IMR-90 (cell line): ENCODE measurements around the gene LRP3. TPM values are rescaled to one million over a fixed set of nuclear protein-coding genes. Genes with fewer than 3 reads are reported as not detected.

Experiments
- ATAC-seq: fragments of 200-7000 bp; cut with Tn5 transposase; 2 replicates; pipeline ENCODE4 v1.9.1; 2020; ENCODE audit warnings: low read depth, mild to moderate bottlenecking, moderate library complexity
- BruUV-seq: library from RNA; stranded (reverse); fragments of 400-500 nt; replicated peaks from 2 replicates; lab custom pipeline; 2021; lab: Mats Ljungman, UMichigan
- CTCF ChIA-PET: fragments of 300-600 bp; formaldehyde crosslinking; extraction: SDS; loops from one replicate; lab custom pipeline; 2021; ENCODE audit warnings: antibody characterized with exemption; lab: Yijun Ruan, JAX
- POLR2A ChIA-PET: fragments of 300-600 bp; sonication (Branson Sonifier 250); formaldehyde crosslinking; loops from one replicate; lab custom pipeline; 2022; ENCODE audit warnings: antibody characterized with exemption; ENCODE audit not compliant: unreplicated experiment; lab: Charles Lee
- DNase-seq: peaks from one replicate; pipeline ENCODE4 v3.0.0; 2013
- H2AFZ ChIP-seq: replicated peaks from 2 replicates; pipeline ENCODE3; 2013; ENCODE audit warnings: low read length, mild to moderate bottlenecking; ENCODE audit not compliant: poor library complexity
- H2AK5ac ChIP-seq: 2 replicates; pipeline ENCODE4 v1.6.1; 2013; ENCODE audit warnings: low read depth, low read length, inconsistent platforms
- H2AK9ac ChIP-seq: replicated peaks from 2 replicates; pipeline ENCODE3; 2013; ENCODE audit warnings: mild to moderate bottlenecking, low read depth, low read length, moderate library complexity; ENCODE audit not compliant: poor library complexity
- H2BK120ac ChIP-seq: 2 replicates; pipeline ENCODE4 v1.6.1; 2013; ENCODE audit warnings: low read depth, low read length, inconsistent platforms
- H2BK15ac ChIP-seq: 3 replicates; pipeline ENCODE4 v1.6.1; 2013; ENCODE audit warnings: low read depth, low read length, inconsistent platforms
- H2BK20ac ChIP-seq: 2 replicates; pipeline ENCODE4 v1.6.1; 2013; ENCODE audit warnings: low read depth, mild to moderate bottlenecking, inconsistent platforms, low read length, moderate library complexity
- H2BK5ac ChIP-seq: 2 replicates; pipeline ENCODE4 v1.6.1; 2013; ENCODE audit warnings: mild to moderate bottlenecking, low read depth, low read length, inconsistent platforms; ENCODE audit not compliant: poor library complexity, severe bottlenecking
- H3K14ac ChIP-seq: replicated peaks from 2 replicates; pipeline ENCODE4 v1.6.1; 2013; ENCODE audit warnings: low read depth, low read length, inconsistent platforms
- H3K18ac ChIP-seq: 2 replicates; pipeline ENCODE4 v1.6.1; 2013; ENCODE audit warnings: low read depth, low read length, control low read depth
- H3K23ac ChIP-seq: 2 replicates; pipeline ENCODE4 v1.6.1; 2013; ENCODE audit warnings: low read depth, low read length, inconsistent platforms
- H3K27ac ChIP-seq: 2 replicates; pipeline ENCODE4 v1.5.1; 2013; ENCODE audit warnings: mild to moderate bottlenecking, control low read depth, low read length; ENCODE audit not compliant: insufficient read depth
- H3K27me3 ChIP-seq: 2 replicates; pipeline ENCODE4 v1.6.1; 2013; ENCODE audit warnings: low read length; ENCODE audit not compliant: control insufficient read depth, insufficient read depth
- H3K36me3 ChIP-seq: 2 replicates; pipeline ENCODE4 v1.6.1; 2013; ENCODE audit warnings: low read length, mixed read lengths; ENCODE audit not compliant: control insufficient read depth, insufficient read depth
- H3K4ac ChIP-seq: 2 replicates; pipeline ENCODE4 v1.6.1; 2013; ENCODE audit warnings: low read depth, low read length, inconsistent platforms
- H3K4me1 ChIP-seq: 2 replicates; pipeline ENCODE4 v1.6.1; 2013; ENCODE audit warnings: low read length, mixed read lengths; ENCODE audit not compliant: control insufficient read depth, insufficient read depth
- H3K4me2 ChIP-seq: 2 replicates; pipeline ENCODE4 v1.6.1; 2013; ENCODE audit warnings: low read depth, mild to moderate bottlenecking, control low read depth, low read length, moderate library complexity
- H3K4me3 ChIP-seq: 2 replicates; pipeline ENCODE4 v1.5.1; 2013; ENCODE audit warnings: low read depth, mild to moderate bottlenecking, control low read depth, low read length, moderate library complexity; ENCODE audit not compliant: insufficient read depth
- H3K56ac ChIP-seq: 2 replicates; pipeline ENCODE4 v1.6.1; 2013; ENCODE audit warnings: low read length, inconsistent platforms; ENCODE audit not compliant: insufficient read depth; ENCODE audit errors: extremely low read depth
- H3K79me1 ChIP-seq, 2 experiments: 2 replicates each; pipeline ENCODE4 v1.6.1; 2013; ENCODE audit warnings: low read length in 2 of 2, inconsistent platforms in 1 of 2, low read depth in 1 of 2
- H3K9ac ChIP-seq: 2 replicates; pipeline ENCODE4 v1.6.1; 2013; ENCODE audit warnings: low read depth, low read length, control low read depth
- H3K9me1 ChIP-seq: 2 replicates; pipeline ENCODE4 v1.6.1; 2013; ENCODE audit warnings: low read length, inconsistent platforms; ENCODE audit not compliant: insufficient read depth
- H3K9me3 ChIP-seq: 2 replicates; pipeline ENCODE4 v1.6.1; 2013; ENCODE audit warnings: low read length; ENCODE audit not compliant: control insufficient read depth, insufficient read depth
- H4K20me1 ChIP-seq: 2 replicates; pipeline ENCODE4 v1.6.1; 2013; ENCODE audit warnings: low read length, inconsistent platforms; ENCODE audit not compliant: insufficient read depth
- H4K5ac ChIP-seq: 2 replicates; pipeline ENCODE4 v1.6.1; 2013; ENCODE audit warnings: mild to moderate bottlenecking, low read depth, low read length, control low read depth
- H4K8ac ChIP-seq, 2 experiments: 2 replicates each; pipeline ENCODE4 v1.6.1; 2013; ENCODE audit warnings: low read depth in 2 of 2, low read length in 2 of 2, control low read depth in 1 of 2, inconsistent platforms in 1 of 2
- H4K91ac ChIP-seq: 2 replicates; pipeline ENCODE4 v1.6.1; 2013; ENCODE audit warnings: low read depth, low read length, inconsistent platforms; ENCODE audit not compliant: insufficient read depth
- BHLHE40 ChIP-seq: fragments of 150-350 bp; IDR thresholded peaks from 2 replicates; pipeline ENCODE4 v1.6.1; 2016; ENCODE audit warnings: mild to moderate bottlenecking, low read depth, low read length
- CEBPB ChIP-seq: IDR thresholded peaks from 2 replicates; pipeline ENCODE4 v1.6.1; 2012; ENCODE audit warnings: low read depth, low read length, improper control_type of control experiment
- CHD1 ChIP-seq: IDR thresholded peaks from 2 replicates; pipeline ENCODE4 v1.6.1; 2012; ENCODE audit warnings: low read depth, low read length, improper control_type of control experiment
- CTCF ChIP-seq: conservative IDR thresholded peaks from 2 replicates; pipeline ENCODE4 v1.5.1; 2012; ENCODE audit warnings: mild to moderate bottlenecking, low read depth, low read length, improper control_type of control experiment
- ELK1 ChIP-seq: fragments of 150-350 bp; IDR thresholded peaks from 2 replicates; pipeline ENCODE4 v1.6.1; 2016; ENCODE audit warnings: low read depth, mild to moderate bottlenecking, low read length, moderate library complexity, borderline replicate concordance
- FOS ChIP-seq: fragments of 150-350 bp; IDR thresholded peaks from 2 replicates; pipeline ENCODE4 v1.6.1; 2016; ENCODE audit warnings: low read depth, low read length
- MAFK ChIP-seq: IDR thresholded peaks from 2 replicates; pipeline ENCODE4 v1.6.1; 2012; ENCODE audit warnings: low read depth, low read length, improper control_type of control experiment
- MAZ ChIP-seq: IDR thresholded peaks from 2 replicates; pipeline ENCODE4 v1.6.1; 2012; ENCODE audit warnings: low read depth, mild to moderate bottlenecking, low read length, improper control_type of control experiment, moderate library complexity, borderline replicate concordance
- MXI1 ChIP-seq: IDR thresholded peaks from 2 replicates; pipeline ENCODE4 v1.6.1; 2012; ENCODE audit warnings: low read depth, mild to moderate bottlenecking, low read length, moderate library complexity, borderline replicate concordance
- NFE2L2 ChIP-seq: fragments of 150-350 bp; IDR thresholded peaks from 2 replicates; pipeline ENCODE4 v1.6.1; 2016; ENCODE audit warnings: low read depth, mild to moderate bottlenecking, low read length
- POLR2A ChIP-seq: IDR thresholded peaks from 2 replicates; pipeline ENCODE4 v1.6.1; 2012; ENCODE audit warnings: mild to moderate bottlenecking, low read depth, low read length
- RAD21 ChIP-seq: IDR thresholded peaks from 2 replicates; pipeline ENCODE4 v1.6.1; 2012; ENCODE audit warnings: low read length, improper control_type of control experiment
- RCOR1 ChIP-seq: IDR thresholded peaks from 2 replicates; pipeline ENCODE4 v1.6.1; 2012; ENCODE audit warnings: mild to moderate bottlenecking, low read length, improper control_type of control experiment; ENCODE audit not compliant: insufficient replicate concordance
- RFX5 ChIP-seq: IDR thresholded peaks from 2 replicates; pipeline ENCODE4 v1.8.0; 2012; ENCODE audit warnings: low read depth, mild to moderate bottlenecking, low read length, moderate library complexity
- SMC3 ChIP-seq: fragments of 150-350 bp; IDR thresholded peaks from 2 replicates; pipeline ENCODE4 v1.6.1; 2016; ENCODE audit warnings: low read depth, mild to moderate bottlenecking, antibody characterized with exemption, low read length, moderate library complexity
- WGBS, 2 experiments: methylation state at CpG; one replicate each; pipeline versions ENCODE4 v1.1.5 to v1.1.7; 2013; ENCODE audit warnings: missing lambda C conversion rate in 2 of 2; ENCODE audit not compliant: insufficient read length in 1 of 2; ENCODE audit errors: extremely low coverage in 2 of 2; 5-methylcytosine and 5-hydroxymethylcytosine counted together
- dilution Hi-C: fragments of 300-500 bp; cut with HindIII; formaldehyde crosslinking; loops from one replicate; pipeline ENCODE4 v1.14.3; 2018; ENCODE audit warnings: low sequenced_read_pairs; ENCODE audit not compliant: unreplicated experiment
- in situ Hi-C: fragments of 300-500 bp; cut with MboI; formaldehyde crosslinking; loops from 3 replicates; pipeline ENCODE4 v1.14.3; 2019; ENCODE audit warnings: low sequenced_read_pairs, inconsistent platforms, mixed read lengths
- intact Hi-C: fragments of 100-400 bp; cut with micrococcal nuclease; formaldehyde crosslinking; loops from 2 replicates; pipeline ENCODE4 v1.10.0; 2022
- polyA plus RNA-seq, 3 experiments: library from polyadenylated mRNA; depleted of rRNA; stranded (reverse); fragments of >200 nt; gene quantifications; 2 replicates each; pipeline ENCODE4 v1.2.3, GENCODE V29; 2012; ENCODE audit warnings: low replicate concordance in 1 of 3
- total RNA-seq: library from RNA; depleted of rRNA; stranded (reverse); fragments of >200 nt; gene quantifications from 2 replicates; pipeline ENCODE4 v1.2.3, GENCODE V29; 2012
- TF ChIP-seq, protein P1 (sequence below): fragments of 150-350 bp; IDR thresholded peaks from 2 replicates; pipeline ENCODE4 v1.6.1; 2017; ENCODE audit warnings: mild to moderate bottlenecking, antibody characterized with exemption, low read length, low read depth

Gene LRP3
- total and polyA plus RNA-seq, 2 of the 4 experiments (the other 2 are of a cell fraction) = 8.4 to 20.2 TPM

DNA sequence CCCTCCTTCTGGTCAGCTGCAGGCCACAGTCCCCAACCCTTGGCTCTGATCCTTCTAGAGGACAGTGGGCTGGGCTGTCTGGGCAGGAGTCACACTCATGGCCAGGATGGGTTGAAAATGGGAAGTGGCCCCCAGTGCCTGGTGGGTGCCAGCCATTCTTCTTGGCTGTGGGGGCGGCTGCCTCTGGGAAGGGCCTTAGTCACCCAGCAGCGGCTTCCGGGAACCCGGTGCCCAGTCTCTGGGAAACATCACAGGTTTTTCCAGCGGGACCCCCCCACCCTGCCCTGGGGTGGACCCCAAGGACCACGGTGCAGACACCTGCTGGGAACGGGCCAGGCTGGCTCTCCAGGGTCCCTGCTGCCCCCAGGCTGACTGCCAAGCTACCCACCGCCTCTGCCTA, 58.8 kb downstream of the LRP3 start:
- dilution Hi-C loops (no loop called here), intact Hi-C loops (no loop called here), in situ Hi-C loops (no loop called here)
- H3K79me1 ChIP-seq = no peaks in the 10 kb centered on the region
- H4K5ac ChIP-seq = no peak overlapping the region
- no peaks in the 10 kb centered on the region for H3K36me3 ChIP-seq
- H2BK5ac ChIP-seq = no peak overlapping the region
- H2AFZ ChIP-seq = no peak overlapping the region
- H3K9ac ChIP-seq = no peak overlapping the region
- H3K9me1 ChIP-seq = 0 out of 2 replicates have a peak, but pooled peaks cover 12% of the 10 kb centered on the region
- no peak overlapping the region for H3K56ac ChIP-seq
- H3K9me3 ChIP-seq = peaks cover 2% of the 10 kb centered on the region
- no peak overlapping the region for H2BK20ac ChIP-seq
- ChIA-PET CTCF (no interaction called here), POLR2A (no interaction called here)
- TF ChIP-seq RCOR1 (no peak), ELK1 (no peak), CHD1 (no peak), MXI1 (no peak), POLR2A (no peak), RFX5 (no peak), MAZ (no peak), SMC3 (no peak), RAD21 (no peak), CTCF (no peak), BHLHE40 (no peak), MAFK (no peak), FOS (no peak), NFE2L2 (no peak), CEBPB (no peak)
- TF ChIP-seq, protein P1, sequence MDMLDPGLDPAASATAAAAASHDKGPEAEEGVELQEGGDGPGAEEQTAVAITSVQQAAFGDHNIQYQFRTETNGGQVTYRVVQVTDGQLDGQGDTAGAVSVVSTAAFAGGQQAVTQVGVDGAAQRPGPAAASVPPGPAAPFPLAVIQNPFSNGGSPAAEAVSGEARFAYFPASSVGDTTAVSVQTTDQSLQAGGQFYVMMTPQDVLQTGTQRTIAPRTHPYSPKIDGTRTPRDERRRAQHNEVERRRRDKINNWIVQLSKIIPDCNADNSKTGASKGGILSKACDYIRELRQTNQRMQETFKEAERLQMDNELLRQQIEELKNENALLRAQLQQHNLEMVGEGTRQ = no peak
- ATAC-seq = no peak
- DNase-seq = no peak
- H2AK5ac ChIP-seq = no peak overlapping the region
- BruUV-seq = no TSS peak
- H3K4ac ChIP-seq = no peak overlapping the region
- no peak overlapping the region for H3K27ac ChIP-seq
- no peak overlapping the region for H4K91ac ChIP-seq
- peaks cover 12% of the 10 kb centered on the region for H3K27me3 ChIP-seq
- H4K8ac ChIP-seq = no peak overlapping the region
- no peak overlapping the region for H2BK15ac ChIP-seq
- H2BK120ac ChIP-seq = no peak overlapping the region
- no peak overlapping the region for H3K23ac ChIP-seq
- H3K18ac ChIP-seq = no peak overlapping the region
- 70% methylated on average over 2 of the region's 8 CpGs; no CpG with 5 or more reads in 1 of the 2 experiments for WGBS, 2 experiments
- no peaks in the 10 kb centered on the region for H3K4me1 ChIP-seq
- H3K4me3 ChIP-seq = no peak overlapping the region
- H3K4me2 ChIP-seq = no peak overlapping the region
- H2AK9ac ChIP-seq = no peak overlapping the region
- H3K14ac ChIP-seq = no peak overlapping the region
- H4K20me1 ChIP-seq = no peaks in the 10 kb centered on the region
